HepG2 (cell line): Measurements from ENCODE around the gene STEAP1B.

Source experiments
- KDM5A ChIP-seq: fragments of 200-600 bp; sonication (generic); IDR thresholded peaks from 2 replicates; pipeline ENCODE4 v1.7.0; 2018; ENCODE audit warnings: antibody characterized with exemption, mild to moderate bottlenecking, low read length, borderline replicate concordance
- MXD4 ChIP-seq: IDR thresholded peaks from 2 replicates; pipeline ENCODE4 v1.6.1; 2016; ENCODE audit warnings: mild to moderate bottlenecking, missing biosample characterization, missing genetic modification reagents
- RFX5 ChIP-seq: IDR thresholded peaks from 2 replicates; pipeline ENCODE4 v1.6.1; 2011; ENCODE audit warnings: low read depth, low read length, improper control_type of control experiment
- SMAD3 ChIP-seq: sonication (generic); formaldehyde crosslinking; IDR thresholded peaks from 2 replicates; pipeline ENCODE4 v1.4.0; 2020; ENCODE audit warnings: missing genetic modification reagents
- SMARCC2 ChIP-seq: fragments of 450-650 bp; IDR thresholded peaks from 2 replicates; pipeline ENCODE4 v1.6.1; 2017; ENCODE audit warnings: antibody characterized with exemption, mild to moderate bottlenecking
- U2AF1 ChIP-seq: fragments of 200-400 bp; formaldehyde crosslinking; optimal IDR thresholded peaks from 2 replicates; pipeline ENCODE3; 2017; ENCODE audit warnings: mild to moderate bottlenecking, low read depth, low read length
- ZBTB40 ChIP-seq, 2 experiments: fragments of 450-650 bp in 1 of 2; sonication (generic) in 1 of 2; formaldehyde crosslinking in 1 of 2; IDR thresholded peaks; 2 replicates each; pipeline versions ENCODE4 v1.6.1 to v1.8.0; 2016 to 2022; ENCODE audit warnings: antibody characterized with exemption in 1 of 2, mild to moderate bottlenecking in 1 of 2, missing genetic modification reagents in 1 of 2
- ZBTB49 ChIP-seq: sonication (generic); formaldehyde crosslinking; IDR thresholded peaks from 2 replicates; pipeline ENCODE4 v1.4.0; 2020; ENCODE audit warnings: missing genetic modification reagents, borderline replicate concordance
- ZFP36L2 ChIP-seq: sonication (generic); formaldehyde crosslinking; IDR thresholded peaks from 2 replicates; pipeline ENCODE4 v1.4.0; 2020; ENCODE audit warnings: missing genetic modification reagents
- ZNF207 ChIP-seq: fragments of 450-650 bp; IDR thresholded peaks from 2 replicates; pipeline ENCODE4 v1.6.1; 2016; ENCODE audit warnings: antibody characterized with exemption, borderline replicate concordance
- ZNF563 ChIP-seq: sonication (generic); formaldehyde crosslinking; IDR thresholded peaks from 2 replicates; pipeline ENCODE4 v1.8.0; 2022; ENCODE audit warnings: mild to moderate bottlenecking, moderate library complexity, missing genetic modification reagents
- ZNF768 ChIP-seq: sonication (generic); formaldehyde crosslinking; IDR thresholded peaks from 2 replicates; pipeline ENCODE4 v1.4.0; 2020; ENCODE audit warnings: missing genetic modification reagents

- no peak for TF ChIP-seq U2AF1
- no peak for TF ChIP-seq ZNF768 (CRISPR knock-in tag)
- TF ChIP-seq SMAD3 (CRISPR knock-in tag): no peak
- TF ChIP-seq RFX5: no peak
- no peak for TF ChIP-seq ZNF207
- TF ChIP-seq ZFP36L2 (CRISPR knock-in tag): no peak
- no peak for TF ChIP-seq ZBTB49 (CRISPR knock-in tag)
- no peak for TF ChIP-seq ZBTB40 (IDR thresholded peaks at IDR 0.05)
- TF ChIP-seq ZBTB40 (CRISPR knock-in tag; IDR thresholded peaks at IDR 0.05): no peak
- no peak for TF ChIP-seq MXD4 (CRISPR knock-in tag)
- TF ChIP-seq SMARCC2: no peak
- TF ChIP-seq KDM5A: no peak
- TF ChIP-seq ZNF563 (CRISPR knock-in tag): no peak
These were observed 54.1 kb downstream of the STEAP1B start for GRCh38 chr7:22445853-22446252.
